HG03045 (cell line): ENCODE data around the gene CLASP1.

Experiments
- ATAC-seq: cut with Tn5 transposase; IDR thresholded peaks from one replicate; pipeline ENCODE4 v1.9.1; 2021; ENCODE audit warnings: mild to moderate bottlenecking, moderate library complexity; ENCODE audit not compliant: unreplicated experiment

Gene CLASP1

DNA sequence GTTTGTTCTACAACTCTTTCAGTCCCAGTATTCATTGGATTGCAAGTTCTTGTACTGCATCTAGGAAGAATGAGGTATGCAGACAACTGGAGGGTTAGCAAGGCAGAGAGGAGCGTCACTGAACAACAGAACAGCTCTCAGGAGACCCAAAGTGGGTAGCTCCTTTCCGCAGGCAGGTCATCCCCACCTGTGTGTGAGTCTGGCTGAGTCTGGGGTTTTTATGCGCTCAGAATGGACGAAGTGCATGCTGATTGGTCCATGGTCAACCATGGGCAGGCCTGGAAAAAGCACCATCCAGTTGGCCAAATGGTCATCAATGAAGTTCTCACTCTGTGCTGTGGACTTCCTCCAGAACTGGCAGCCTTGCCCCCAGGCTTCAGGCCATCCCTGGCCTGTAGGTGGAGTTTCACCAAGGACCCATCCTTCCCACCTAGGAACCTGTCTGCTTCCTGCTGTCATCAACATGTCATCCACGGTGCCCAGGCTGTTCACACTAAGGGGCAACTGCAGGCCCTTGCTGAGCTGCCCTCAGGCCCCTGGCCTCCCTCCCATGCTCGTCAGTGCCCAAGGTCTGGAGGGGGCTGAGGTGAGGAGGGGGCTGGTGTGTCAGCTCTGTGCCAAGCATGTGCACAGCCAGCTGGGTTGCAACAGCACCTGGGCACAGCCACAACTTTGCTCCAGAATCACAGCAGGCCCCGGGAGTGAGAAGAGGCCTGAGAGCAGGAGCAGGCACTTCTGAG lies 353.2 kb downstream of the CLASP1 start:
- no peak for ATAC-seq

DNA sequence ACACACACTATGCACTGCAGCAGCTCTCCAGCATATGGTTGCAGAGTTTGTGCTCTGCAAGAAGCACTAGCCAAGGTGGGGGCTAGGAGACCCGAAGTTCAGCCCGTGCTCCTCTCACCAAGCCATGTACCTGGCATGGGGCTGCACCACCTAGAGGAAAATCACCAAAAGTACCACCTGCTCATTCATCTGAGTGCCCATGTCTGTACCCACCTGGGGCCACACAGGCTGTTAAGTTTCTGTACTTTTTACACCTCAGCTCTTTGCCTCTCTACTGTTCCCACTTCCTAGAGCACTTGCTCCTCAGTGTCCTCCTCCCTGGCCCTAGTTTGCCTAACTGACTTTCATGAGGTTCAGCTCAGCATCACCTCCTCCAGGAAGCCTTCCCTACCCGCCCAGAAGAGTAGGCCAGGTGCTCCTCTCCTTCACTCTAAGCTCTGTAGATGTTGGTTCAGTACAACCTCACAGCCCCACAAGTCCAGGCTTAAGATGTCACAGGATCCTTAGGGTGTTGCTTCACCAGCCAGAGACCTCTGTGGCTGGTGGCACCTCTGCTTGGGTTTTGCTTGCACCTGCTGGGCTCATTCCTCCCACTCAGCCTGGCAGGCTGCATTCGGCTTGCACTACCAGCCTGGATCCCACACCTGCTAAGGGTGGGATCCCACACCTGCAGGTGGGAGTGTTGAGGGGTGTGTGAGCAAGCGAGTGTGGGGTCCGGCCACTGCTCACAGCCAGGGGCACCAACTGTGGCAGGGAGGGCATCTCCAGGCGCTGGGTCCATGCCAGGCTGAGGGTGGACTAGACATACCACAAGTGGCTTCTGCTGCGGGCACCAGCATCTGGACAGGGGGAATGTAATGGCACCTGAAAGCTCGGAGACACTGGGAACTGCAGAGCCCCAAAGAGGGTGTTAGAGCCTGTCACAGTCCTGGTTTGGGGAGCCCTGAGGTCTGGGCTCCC lies 354.1 kb downstream of the CLASP1 start:
- ATAC-seq = no peak

DNA sequence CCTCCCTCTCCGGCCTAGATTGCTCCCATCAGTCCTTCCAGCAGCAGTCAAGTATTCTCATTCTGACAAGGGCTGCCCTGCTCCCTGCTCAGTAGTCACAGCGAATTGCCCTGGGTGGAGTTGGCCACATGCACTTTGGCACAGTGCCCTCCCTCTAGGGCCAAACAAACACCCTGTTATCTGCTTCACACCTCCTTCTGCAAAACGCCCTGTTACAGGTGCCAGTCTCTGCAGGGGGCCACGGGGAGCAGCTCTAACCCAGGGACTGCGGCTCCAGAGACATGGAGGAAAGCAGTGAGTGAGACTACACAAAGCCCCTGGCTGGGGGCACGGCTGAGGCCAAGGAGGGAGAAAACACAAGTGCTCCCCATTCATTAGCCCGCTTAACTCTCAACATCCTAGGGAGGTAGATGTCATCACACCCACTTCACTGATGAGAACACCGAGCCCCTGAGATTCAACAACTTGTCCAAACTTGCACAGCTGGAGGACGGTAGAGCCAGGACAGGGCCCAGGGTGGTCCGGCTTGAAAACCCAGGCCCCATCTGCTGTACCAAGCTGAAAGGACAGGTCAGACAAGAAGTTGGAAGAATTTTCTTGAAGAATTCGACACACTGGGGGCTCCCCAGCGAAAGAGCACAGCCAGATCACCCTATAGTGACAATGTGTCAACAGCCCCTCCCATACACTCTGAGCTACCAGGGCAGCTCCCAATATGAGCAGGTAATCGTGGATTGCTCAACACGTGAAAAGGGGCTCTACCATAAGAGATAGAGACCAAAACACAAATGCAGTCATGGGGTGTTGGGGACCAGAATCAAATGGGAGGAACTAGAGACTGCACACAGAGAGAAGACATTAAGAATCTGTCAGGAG lies 355.6 kb downstream of the CLASP1 start:
- ATAC-seq = no peak

DNA sequence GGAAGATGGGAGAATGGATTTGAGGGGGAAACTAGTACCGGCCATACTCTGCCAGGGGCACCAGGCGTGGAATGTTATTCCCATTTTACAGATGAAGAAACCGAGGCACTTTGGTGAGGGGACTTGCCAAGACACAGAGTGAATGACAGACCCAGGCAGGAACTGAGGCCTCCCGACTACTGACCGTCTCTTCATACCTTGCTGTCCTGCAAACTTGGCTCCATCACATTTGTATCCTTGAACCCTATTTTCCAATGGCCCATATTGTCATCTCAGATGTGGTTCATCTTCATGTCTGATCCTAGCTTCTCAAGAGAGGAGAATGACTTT lies 358.0 kb downstream of the CLASP1 start:
- ATAC-seq = no peak

DNA sequence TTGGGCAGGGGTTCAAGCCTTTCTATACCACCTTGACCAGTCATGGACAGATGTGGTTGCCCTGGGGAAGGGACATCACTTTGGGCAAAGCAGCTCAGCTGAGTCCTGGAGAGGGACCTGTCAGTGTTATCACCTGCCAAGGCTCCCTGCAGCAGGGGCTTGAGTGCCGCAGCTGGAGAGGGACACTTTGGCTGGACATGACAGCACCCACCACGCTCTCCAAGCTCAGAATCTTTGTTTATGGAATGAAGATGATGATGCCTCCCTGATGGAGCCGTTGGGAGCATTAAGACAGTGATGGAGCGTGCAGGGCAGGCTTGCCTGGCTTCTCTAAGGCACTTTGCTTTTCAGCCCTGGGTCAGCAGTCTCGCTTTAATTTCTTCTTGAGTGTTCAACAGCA lies 360.0 kb downstream of the CLASP1 start:
- no peak for ATAC-seq

DNA sequence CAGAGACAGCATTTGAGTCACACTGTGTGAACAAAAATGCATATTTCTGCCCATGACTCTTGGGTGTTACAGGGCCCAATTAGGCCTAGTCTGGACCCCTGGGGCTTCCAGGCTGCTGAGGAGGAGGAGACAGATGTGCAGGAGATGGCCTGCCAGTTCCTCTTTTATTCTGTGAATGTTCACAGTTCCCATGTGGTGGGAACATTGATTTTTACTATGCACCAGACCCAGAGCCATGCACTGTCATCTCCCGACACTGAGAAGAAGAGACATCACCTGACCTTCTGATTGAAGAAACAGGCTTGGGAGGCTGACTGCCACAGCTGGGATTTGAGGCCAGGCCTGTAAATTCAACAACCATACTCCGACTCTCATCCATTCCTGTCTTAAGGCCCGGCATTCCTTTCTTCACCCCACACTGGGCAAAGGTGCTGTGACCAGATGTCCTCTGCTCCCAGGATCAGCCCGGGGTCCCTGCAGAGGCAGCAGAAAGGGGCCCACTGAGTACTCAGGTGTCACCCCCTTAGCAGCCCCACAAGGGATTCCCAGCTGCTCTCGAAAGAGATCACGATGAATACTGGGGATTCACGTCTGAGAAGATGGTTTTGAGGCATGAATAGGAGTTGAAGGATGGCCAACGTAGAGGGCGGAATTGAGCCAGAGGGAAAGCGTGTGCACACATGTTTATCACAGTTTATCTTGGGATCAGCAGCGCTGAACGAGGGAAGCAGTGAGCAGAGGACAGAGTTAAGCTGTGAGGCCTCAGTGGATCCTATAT lies 360.6 kb downstream of the CLASP1 start:
- no peak for ATAC-seq

DNA sequence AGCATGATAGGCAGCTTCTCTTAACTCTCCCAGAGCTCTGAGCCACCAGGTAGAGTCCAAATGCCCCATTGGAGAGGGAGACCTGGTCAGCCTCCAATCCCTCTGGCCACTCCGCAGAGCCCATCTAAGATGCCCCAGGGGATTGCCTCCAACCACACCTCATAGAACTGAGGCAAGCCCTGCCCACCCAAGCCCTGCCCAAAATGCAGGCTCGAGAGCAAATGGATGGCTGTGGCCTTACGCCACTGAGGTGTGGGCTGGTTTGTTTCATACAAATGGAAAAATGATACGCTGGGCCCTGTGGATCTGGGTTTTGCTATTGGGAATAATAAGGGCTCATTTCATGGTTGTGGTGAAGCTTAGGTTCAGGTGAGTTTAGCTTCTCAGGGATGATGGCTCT lies 361.3 kb downstream of the CLASP1 start:
- no peak for ATAC-seq
